Measurements from ENCODE around the gene NTNG1. TPM values are rescaled to one million over a fixed set of nuclear protein-coding genes. Genes with fewer than 3 reads are reported as not detected.

Gene NTNG1
- total and polyA plus RNA-seq, 4 donors: 0.72 to 26.7 (median 3.9) TPM

DNA sequence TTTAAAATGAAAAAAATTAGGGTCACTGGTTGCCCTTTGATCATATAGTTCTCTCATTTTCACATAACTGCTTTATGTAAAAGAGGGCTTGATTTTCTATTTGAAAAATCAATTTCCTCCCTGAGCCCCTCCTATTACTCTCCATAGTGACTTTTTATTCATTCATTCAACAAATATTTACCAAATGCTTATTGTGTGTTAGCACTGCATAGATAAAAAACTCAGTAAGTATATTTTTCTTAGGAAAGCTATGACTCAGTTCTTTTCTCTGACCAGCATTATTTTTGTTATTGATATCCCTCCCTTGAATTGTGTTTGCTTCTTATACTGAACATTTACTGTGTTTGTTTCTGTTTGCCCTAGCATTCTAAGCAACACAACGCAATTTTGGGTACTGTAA, 59.8 kb downstream of the NTNG1 start:
- Histone ChIP-seq H3K4me3 (no peak overlapping the region), H3K27me3 (ENCODE audit: control insufficient read depth in 3 of 3, insufficient read depth in 3 of 3, low read length in 2 of 3) (peaks cover 0 to 6% (median 0%) of the 10 kb centered on the region in 3 donors), H3K27ac (ENCODE audit: low read depth in 1 of 2, low read length in 1 of 2) (no peak overlapping the region), H3K9ac (ENCODE audit: insufficient read depth in 1 of 2, low read length in 2 of 2) (no peak overlapping the region), H3K36me3 (ENCODE audit: control insufficient read depth in 4 of 4, insufficient read depth in 4 of 4, low read length in 4 of 4) (no peaks in the 10 kb centered on the region), H3K4me1 (ENCODE audit: control insufficient read depth in 5 of 5, insufficient read depth in 5 of 5, low read length in 5 of 5) (peaks cover 0 to 11% (median 2%) of the 10 kb centered on the region in 5 donors), H3K9me3 (ENCODE audit: control insufficient read depth in 4 of 4, insufficient read depth in 3 of 4, low read length in 3 of 4) (peaks cover 0 to 6% (median 2%) of the 10 kb centered on the region in 4 donors)
- 89 to 90% methylated on average over 1 of the region's 1 CpG for WGBS, 2 donors
- DNase-seq (no peak), ATAC-seq (ENCODE audit: insufficient read depth, low FRiP score) (no peak)
- TF ChIP-seq, protein P1, sequence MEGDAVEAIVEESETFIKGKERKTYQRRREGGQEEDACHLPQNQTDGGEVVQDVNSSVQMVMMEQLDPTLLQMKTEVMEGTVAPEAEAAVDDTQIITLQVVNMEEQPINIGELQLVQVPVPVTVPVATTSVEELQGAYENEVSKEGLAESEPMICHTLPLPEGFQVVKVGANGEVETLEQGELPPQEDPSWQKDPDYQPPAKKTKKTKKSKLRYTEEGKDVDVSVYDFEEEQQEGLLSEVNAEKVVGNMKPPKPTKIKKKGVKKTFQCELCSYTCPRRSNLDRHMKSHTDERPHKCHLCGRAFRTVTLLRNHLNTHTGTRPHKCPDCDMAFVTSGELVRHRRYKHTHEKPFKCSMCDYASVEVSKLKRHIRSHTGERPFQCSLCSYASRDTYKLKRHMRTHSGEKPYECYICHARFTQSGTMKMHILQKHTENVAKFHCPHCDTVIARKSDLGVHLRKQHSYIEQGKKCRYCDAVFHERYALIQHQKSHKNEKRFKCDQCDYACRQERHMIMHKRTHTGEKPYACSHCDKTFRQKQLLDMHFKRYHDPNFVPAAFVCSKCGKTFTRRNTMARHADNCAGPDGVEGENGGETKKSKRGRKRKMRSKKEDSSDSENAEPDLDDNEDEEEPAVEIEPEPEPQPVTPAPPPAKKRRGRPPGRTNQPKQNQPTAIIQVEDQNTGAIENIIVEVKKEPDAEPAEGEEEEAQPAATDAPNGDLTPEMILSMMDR (IDR thresholded peaks at IDR 0.05; ENCODE audit: control extremely low read depth, extremely low read depth): no peak

- ATAC-seq (ENCODE audit: insufficient read depth, low FRiP score) (no peak), DNase-seq (no peak)
- Histone ChIP-seq H3K9ac (ENCODE audit: insufficient read depth in 1 of 2, low read length in 2 of 2) (no peak overlapping the region), H3K27me3 (ENCODE audit: control insufficient read depth in 3 of 3, insufficient read depth in 3 of 3, low read length in 2 of 3) (peaks cover 0 to 13% (median 0%) of the 10 kb centered on the region in 3 donors), H3K36me3 (ENCODE audit: control insufficient read depth in 4 of 4, insufficient read depth in 4 of 4, low read length in 4 of 4) (no peaks in the 10 kb centered on the region), H3K9me3 (ENCODE audit: control insufficient read depth in 4 of 4, insufficient read depth in 3 of 4, low read length in 3 of 4) (peaks cover 0 to 6% (median 2%) of the 10 kb centered on the region in 4 donors), H3K4me1 (ENCODE audit: control insufficient read depth in 5 of 5, insufficient read depth in 5 of 5, low read length in 5 of 5) (peaks cover 0 to 11% (median 2%) of the 10 kb centered on the region in 5 donors), H3K4me3 (no peak overlapping the region), H3K27ac (ENCODE audit: low read depth in 1 of 2, low read length in 1 of 2) (no peak overlapping the region)
- 95 to 96% methylated on average over 1 of the region's 1 CpG for WGBS, 2 donors
- TF ChIP-seq, protein P1 (IDR thresholded peaks at IDR 0.05; ENCODE audit: control extremely low read depth, extremely low read depth): no peak
Observed at GRCh38 chr1:107202007-107202406, 61.2 kb downstream of the NTNG1 start.

- DNase-seq: peak in 1 of 3 donors; percentile 5
- H3K4me3 ChIP-seq: no peak overlapping the region
- peaks cover 0 to 4% (median 0%) of the 10 kb centered on the region in 4 donors for H3K9me3 ChIP-seq (ENCODE audit: control insufficient read depth in 4 of 4, insufficient read depth in 3 of 4, low read length in 3 of 4)
- H3K27me3 ChIP-seq (ENCODE audit: control insufficient read depth in 3 of 3, insufficient read depth in 3 of 3, low read length in 2 of 3): peaks cover 0 to 11% (median 0%) of the 10 kb centered on the region in 3 donors
- no peaks in the 10 kb centered on the region for H3K4me1 ChIP-seq (ENCODE audit: control insufficient read depth in 5 of 5, insufficient read depth in 5 of 5, low read length in 5 of 5)
- no peak for ATAC-seq (ENCODE audit: insufficient read depth, low FRiP score)
- TF ChIP-seq, protein P1 (IDR thresholded peaks at IDR 0.05; ENCODE audit: control extremely low read depth, extremely low read depth): no peak
- H3K27ac ChIP-seq (ENCODE audit: low read depth in 1 of 2, low read length in 1 of 2): no peak overlapping the region
- no peak overlapping the region for H3K9ac ChIP-seq (ENCODE audit: insufficient read depth in 1 of 2, low read length in 2 of 2)
- H3K36me3 ChIP-seq (ENCODE audit: control insufficient read depth in 4 of 4, insufficient read depth in 4 of 4, low read length in 4 of 4): no peaks in the 10 kb centered on the region
- 86 to 92% methylated on average over 7 of the region's 7 CpGs for WGBS, 2 donors
Observed at GRCh38 chr1:107213225-107213624, 72.4 kb downstream of the NTNG1 start.

DNA sequence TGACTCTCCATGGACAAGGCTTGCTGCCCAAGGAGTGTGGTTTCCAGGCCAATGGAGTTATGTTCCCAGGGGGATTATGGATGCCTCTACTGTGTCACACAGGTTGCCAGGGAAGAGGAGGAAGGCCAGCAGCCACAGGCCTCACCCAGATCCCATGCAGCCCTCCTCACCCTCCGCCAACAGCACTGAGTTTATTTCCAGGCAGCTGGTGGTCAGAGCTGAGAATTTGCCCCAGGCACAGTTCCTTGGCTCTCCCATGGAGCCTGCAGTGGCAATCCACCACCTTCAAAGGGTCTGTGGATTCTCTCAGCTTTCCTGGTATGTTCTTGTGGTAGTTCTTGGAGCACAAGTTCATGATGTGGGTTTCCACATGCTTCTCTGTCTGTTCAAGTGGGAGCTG, 79.2 kb downstream of the NTNG1 start:
- WGBS, 2 donors: 91 to 95% methylated on average over 1 of the region's 1 CpG
- TF ChIP-seq, protein P1 (IDR thresholded peaks at IDR 0.05; ENCODE audit: control extremely low read depth, extremely low read depth): no peak

More for the DNA sequence above, 79.2 kb downstream of the NTNG1 start:
- DNase-seq: no peak
- no peak overlapping the region for H3K27ac ChIP-seq (ENCODE audit: low read depth in 1 of 2, low read length in 1 of 2)
- H3K9me3 ChIP-seq (ENCODE audit: control insufficient read depth in 4 of 4, insufficient read depth in 3 of 4, low read length in 3 of 4): peaks cover 0 to 8% (median 1%) of the 10 kb centered on the region in 4 donors
- no peaks in the 10 kb centered on the region for H3K36me3 ChIP-seq (ENCODE audit: control insufficient read depth in 4 of 4, insufficient read depth in 4 of 4, low read length in 4 of 4)
- no peak overlapping the region for H3K4me3 ChIP-seq
- no peaks in the 10 kb centered on the region for H3K4me1 ChIP-seq (ENCODE audit: control insufficient read depth in 5 of 5, insufficient read depth in 5 of 5, low read length in 5 of 5)
- no peak overlapping the region for H3K9ac ChIP-seq (ENCODE audit: insufficient read depth in 1 of 2, low read length in 2 of 2)
- no peak for ATAC-seq (ENCODE audit: insufficient read depth, low FRiP score)
- H3K27me3 ChIP-seq (ENCODE audit: control insufficient read depth in 3 of 3, insufficient read depth in 3 of 3, low read length in 2 of 3): peaks cover 0 to 2% (median 0%) of the 10 kb centered on the region in 3 donors
